ENCODE results near the gene PKNOX2.

- TF ChIP-seq POLR2A (IDR thresholded peaks at IDR 0.05) (peak in 1 of 2 donors; percentile 23), POLR2AphosphoS5 (IDR thresholded peaks at IDR 0.05) (peak in 2 of 4 donors; percentile 49 to 57), CTCF (IDR thresholded peaks at IDR 0.05) (peak in 1 of 4 experiments; percentile 78), EP300 (IDR thresholded peaks at IDR 0.05) (no peak)
These were observed at the start of gene PKNOX2 for GRCh38 chr11:125164422-125165110.

Data from sigmoid colon (tissue), 4 donors.